ENCODE results near the gene PRPF6.
"Not testable (repeated sequence)": the region's sequence is repeated elsewhere in the genome, so short reads cannot be mapped to it uniquely, and the experiment has no call there.

PRPF6 gene

GRCh38 chr20:63970714-63971431 is 10.1 kb upstream of the PRPF6 start:
- Histone ChIP-seq H3K27ac (ENCODE audit: low read depth, low read length) (no peak overlapping the region), H2AFZ (ENCODE audit: low read length, unreplicated experiment) (no peak overlapping the region), H3K27me3 (ENCODE audit: insufficient read depth, low read length) (no peaks in the 10 kb centered on the region), H3K36me3 (ENCODE audit: insufficient read depth, low read length) (0 out of 2 replicates have a peak, but pooled peaks cover 6% of the 10 kb centered on the region), H3K79me2 (ENCODE audit: control insufficient read depth, insufficient read depth, low read length, unreplicated experiment) (peaks cover 13% of the 10 kb centered on the region), H3K4me3 (ENCODE audit: low read depth, low read length) (no peak overlapping the region; the same call in 1 of the 2 replicates), H3K4me1 (ENCODE audit: control insufficient read depth, insufficient read depth, low read length, unreplicated experiment) (peaks cover 9% of the 10 kb centered on the region)

GRCh38 chr20:63971960-63972311 is 9.0 kb upstream of the PRPF6 start:
- not testable (repeated sequence) for H3K4me3 ChIP-seq (ENCODE audit: low read depth, low read length); H3K36me3 ChIP-seq (ENCODE audit: insufficient read depth, low read length); H2AFZ ChIP-seq (ENCODE audit: low read length, unreplicated experiment); H3K4me1 ChIP-seq (ENCODE audit: control insufficient read depth, insufficient read depth, low read length, unreplicated experiment); H3K27ac ChIP-seq (ENCODE audit: low read depth, low read length); H3K27me3 ChIP-seq (ENCODE audit: insufficient read depth, low read length)
- H3K79me2 ChIP-seq (ENCODE audit: control insufficient read depth, insufficient read depth, low read length, unreplicated experiment) = peaks cover 13% of the 10 kb centered on the region

- Histone ChIP-seq H3K27me3 (ENCODE audit: insufficient read depth, low read length) (no peaks in the 10 kb centered on the region), H2AFZ (ENCODE audit: low read length, unreplicated experiment) (no peak overlapping the region), H3K27ac (ENCODE audit: low read depth, low read length) (no peak overlapping the region), H3K36me3 (ENCODE audit: insufficient read depth, low read length) (no peaks in the 10 kb centered on the region), H3K4me1 (ENCODE audit: control insufficient read depth, insufficient read depth, low read length, unreplicated experiment) (peaks cover 12% of the 10 kb centered on the region), H3K79me2 (ENCODE audit: control insufficient read depth, insufficient read depth, low read length, unreplicated experiment) (peaks cover 13% of the 10 kb centered on the region), H3K4me3 (ENCODE audit: low read depth, low read length) (no peak overlapping the region)
These were observed 8.4 kb upstream of the PRPF6 start for GRCh38 chr20:63972312-63973159.

- no peak overlapping the region for H3K27ac ChIP-seq (ENCODE audit: low read depth, low read length)
These were observed 7.8 kb upstream of the PRPF6 start for GRCh38 chr20:63973160-63973479.

GRCh38 chr20:63973636-63974401 is 7.1 kb upstream of the PRPF6 start:
- Histone ChIP-seq H3K27ac (ENCODE audit: low read depth, low read length) (no peak overlapping the region), H3K36me3 (ENCODE audit: insufficient read depth, low read length) (no peaks in the 10 kb centered on the region), H2AFZ (ENCODE audit: low read length, unreplicated experiment) (no peak overlapping the region), H3K79me2 (ENCODE audit: control insufficient read depth, insufficient read depth, low read length, unreplicated experiment) (peaks cover 5% of the 10 kb centered on the region), H3K27me3 (ENCODE audit: insufficient read depth, low read length) (no peaks in the 10 kb centered on the region), H3K4me1 (ENCODE audit: control insufficient read depth, insufficient read depth, low read length, unreplicated experiment) (peaks cover 16% of the 10 kb centered on the region), H3K4me3 (ENCODE audit: low read depth, low read length) (peak overlapping the region; percentile 72)

More at GRCh38 chr20:63973160-63973479, 7.8 kb upstream of the PRPF6 start:
- Histone ChIP-seq H2AFZ (ENCODE audit: low read length, unreplicated experiment) (no peak overlapping the region), H3K27me3 (ENCODE audit: insufficient read depth, low read length) (no peaks in the 10 kb centered on the region), H3K4me3 (ENCODE audit: low read depth, low read length) (no peak overlapping the region), H3K4me1 (ENCODE audit: control insufficient read depth, insufficient read depth, low read length, unreplicated experiment) (peaks cover 18% of the 10 kb centered on the region), H3K36me3 (ENCODE audit: insufficient read depth, low read length) (no peaks in the 10 kb centered on the region), H3K79me2 (ENCODE audit: control insufficient read depth, insufficient read depth, low read length, unreplicated experiment) (peaks cover 12% of the 10 kb centered on the region)

- Histone ChIP-seq H3K4me3 (ENCODE audit: low read depth, low read length) (no peak overlapping the region), H3K27ac (ENCODE audit: low read depth, low read length) (no peak overlapping the region), H3K4me1 (ENCODE audit: control insufficient read depth, insufficient read depth, low read length, unreplicated experiment) (peaks cover 13% of the 10 kb centered on the region), H3K36me3 (ENCODE audit: insufficient read depth, low read length) (no peaks in the 10 kb centered on the region), H2AFZ (ENCODE audit: low read length, unreplicated experiment) (no peak overlapping the region), H3K79me2 (ENCODE audit: control insufficient read depth, insufficient read depth, low read length, unreplicated experiment) (no peaks in the 10 kb centered on the region), H3K27me3 (ENCODE audit: insufficient read depth, low read length) (no peaks in the 10 kb centered on the region)
These were observed 6.3 kb upstream of the PRPF6 start for GRCh38 chr20:63974402-63975200.

- H3K36me3 ChIP-seq (ENCODE audit: insufficient read depth, low read length); H3K27me3 ChIP-seq (ENCODE audit: insufficient read depth, low read length); H3K79me2 ChIP-seq (ENCODE audit: control insufficient read depth, insufficient read depth, low read length, unreplicated experiment); H2AFZ ChIP-seq (ENCODE audit: low read length, unreplicated experiment); H3K27ac ChIP-seq (ENCODE audit: low read depth, low read length); H3K4me3 ChIP-seq (ENCODE audit: low read depth, low read length): not testable (repeated sequence)
- peaks cover 24% of the 10 kb centered on the region for H3K4me1 ChIP-seq (ENCODE audit: control insufficient read depth, insufficient read depth, low read length, unreplicated experiment)
These were observed 4.4 kb upstream of the PRPF6 start for GRCh38 chr20:63976511-63976910.

- Histone ChIP-seq H3K36me3 (ENCODE audit: insufficient read depth, low read length) (no peaks in the 10 kb centered on the region), H3K4me3 (ENCODE audit: low read depth, low read length) (no peak overlapping the region), H3K4me1 (ENCODE audit: control insufficient read depth, insufficient read depth, low read length, unreplicated experiment) (peaks cover 24% of the 10 kb centered on the region), H2AFZ (ENCODE audit: low read length, unreplicated experiment) (no peak overlapping the region), H3K27ac (ENCODE audit: low read depth, low read length) (no peak overlapping the region), H3K79me2 (ENCODE audit: control insufficient read depth, insufficient read depth, low read length, unreplicated experiment) (peaks cover 4% of the 10 kb centered on the region), H3K27me3 (ENCODE audit: insufficient read depth, low read length) (no peaks in the 10 kb centered on the region)
These were observed 3.8 kb upstream of the PRPF6 start for GRCh38 chr20:63976980-63977738.

- no peaks in the 10 kb centered on the region for H3K27me3 ChIP-seq (ENCODE audit: insufficient read depth, low read length)
- peaks cover 11% of the 10 kb centered on the region for H3K79me2 ChIP-seq (ENCODE audit: control insufficient read depth, insufficient read depth, low read length, unreplicated experiment)
- H3K27ac ChIP-seq (ENCODE audit: low read depth, low read length) = no peak overlapping the region
- H2AFZ ChIP-seq (ENCODE audit: low read length, unreplicated experiment) = no peak overlapping the region
- no peak overlapping the region for H3K4me3 ChIP-seq (ENCODE audit: low read depth, low read length)
- no peaks in the 10 kb centered on the region for H3K36me3 ChIP-seq (ENCODE audit: insufficient read depth, low read length)
- peaks cover 24% of the 10 kb centered on the region for H3K4me1 ChIP-seq (ENCODE audit: control insufficient read depth, insufficient read depth, low read length, unreplicated experiment)
These were observed 3.1 kb upstream of the PRPF6 start for GRCh38 chr20:63977739-63978276.
